Lung (tissue), 12 donors: ENCODE results near the gene PHF24. TPM values are rescaled to one million over a fixed set of nuclear protein-coding genes. Genes with fewer than 3 reads are reported as not detected.

Experiments
- ATAC-seq: fragments of 200-7000 bp; cut with Tn5 transposase; one replicate; pipeline ENCODE4 v1.9.1; 2020; ENCODE audit warnings: moderate number of reproducible peaks; ENCODE audit not compliant: insufficient read depth, low FRiP score
- DNase-seq, 3 donors: peaks; one replicate each; pipeline ENCODE4 v3.0.0-alpha.2; 2013 to 2017
- H3K27ac ChIP-seq, 2 donors: one replicate each; pipeline ENCODE4 v1.5.1; 2013; ENCODE audit warnings: mild to moderate bottlenecking in 2 of 2, moderate library complexity in 2 of 2, control low read depth in 1 of 2, inconsistent platforms in 1 of 2, low read depth in 1 of 2, low read length in 1 of 2
- H3K27me3 ChIP-seq, 3 donors: one replicate each; pipeline ENCODE4 v1.5.1; 2013; ENCODE audit warnings: low read length in 2 of 3; ENCODE audit not compliant: control insufficient read depth in 3 of 3, insufficient read depth in 3 of 3
- H3K36me3 ChIP-seq, 4 donors: one replicate each; pipeline ENCODE4 v1.5.1; 2013; ENCODE audit warnings: low read length in 4 of 4, mild to moderate bottlenecking in 1 of 4, moderate library complexity in 1 of 4; ENCODE audit not compliant: control insufficient read depth in 4 of 4, insufficient read depth in 4 of 4
- H3K4me1 ChIP-seq, 5 donors: one replicate each; pipeline ENCODE4 v1.5.1; 2013; ENCODE audit warnings: low read length in 5 of 5, mild to moderate bottlenecking in 2 of 5, moderate library complexity in 1 of 5; ENCODE audit not compliant: control insufficient read depth in 5 of 5, insufficient read depth in 5 of 5
- H3K4me3 ChIP-seq: one replicate; pipeline ENCODE4 v1.5.1; 2013; ENCODE audit warnings: mild to moderate bottlenecking, control low read depth, moderate library complexity
- H3K9ac ChIP-seq, 2 donors: one replicate each; pipeline ENCODE4 v1.5.1; 2013; ENCODE audit warnings: low read length in 2 of 2, control low read depth in 1 of 2; ENCODE audit not compliant: insufficient read depth in 1 of 2
- H3K9me3 ChIP-seq, 4 donors: one replicate each; pipeline ENCODE4 v1.5.1; 2013; ENCODE audit warnings: low read length in 3 of 4, mild to moderate bottlenecking in 1 of 4, moderate library complexity in 1 of 4; ENCODE audit not compliant: control insufficient read depth in 4 of 4, insufficient read depth in 3 of 4
- CTCF ChIP-seq: IDR thresholded peaks from 2 replicates; pipeline ENCODE4 v1.5.1; 2012; ENCODE audit warnings: mild to moderate bottlenecking; ENCODE audit errors: control extremely low read depth, extremely low read depth
- WGBS, 2 donors: extraction: QIAGEN DNeasy Blood & Tissue Kit; methylation state at CpG; one replicate each; pipeline ENCODE4 v1.1.7; 2013; 5-methylcytosine and 5-hydroxymethylcytosine counted together
- polyA plus RNA-seq, 2 donors: library from polyadenylated mRNA; stranded (reverse); fragments of 200-250 nt; gene quantifications; one replicate each; pipeline ENCODE4 v1.2.1, GENCODE V29; 2013
- total RNA-seq, 2 donors: library from RNA; depleted of rRNA in 1 of 2; stranded (reverse); fragments of >200 nt in 1 of 2; gene quantifications; one replicate each; pipeline ENCODE4 v1.2.1, GENCODE V29; 2014 to 2021
- donor health status: control.
- donor health status: control.
- donor health status: Bipolar disorder and iron deficiency.
- donor health status: healthy.
- donor health status: DM: yes; HTN: yes; CAD: no.

PHF24 gene
- total and polyA plus RNA-seq, 4 donors: 0.10 to 1.0 (median 0.31) TPM

- Histone ChIP-seq H3K9me3 (no peaks in the 10 kb centered on the region), H3K36me3 (no peaks in the 10 kb centered on the region), H3K4me1 (no peaks in the 10 kb centered on the region), H3K4me3 (no peak overlapping the region), H3K9ac (no peak overlapping the region), H3K27me3 (peaks cover 6 to 54% (median 35%) of the 10 kb centered on the region in 3 donors), H3K27ac (no peak overlapping the region)
- ATAC-seq: no peak
- TF ChIP-seq CTCF: no peak
- WGBS, 2 donors: 69 to 78% methylated on average over 3 of the region's 3 CpGs
- DNase-seq: no peak
Measured at GRCh38 chr9:34964458-34964857, 6.4 kb downstream of the PHF24 start.

- Histone ChIP-seq H3K36me3 (no peaks in the 10 kb centered on the region), H3K9me3 (no peaks in the 10 kb centered on the region), H3K9ac (no peak overlapping the region), H3K4me1 (no peaks in the 10 kb centered on the region), H3K4me3 (no peak overlapping the region), H3K27me3 (peaks cover 0 to 14% (median 4%) of the 10 kb centered on the region in 3 donors), H3K27ac (no peak overlapping the region)
- DNase-seq: no peak
- no peak for ATAC-seq
- 92 to 94% methylated on average over 21 of the region's 21 CpGs for WGBS, 2 donors
- no peak for TF ChIP-seq CTCF
Measured at GRCh38 chr9:34971146-34971811, 13.2 kb downstream of the PHF24 start.

DNA sequence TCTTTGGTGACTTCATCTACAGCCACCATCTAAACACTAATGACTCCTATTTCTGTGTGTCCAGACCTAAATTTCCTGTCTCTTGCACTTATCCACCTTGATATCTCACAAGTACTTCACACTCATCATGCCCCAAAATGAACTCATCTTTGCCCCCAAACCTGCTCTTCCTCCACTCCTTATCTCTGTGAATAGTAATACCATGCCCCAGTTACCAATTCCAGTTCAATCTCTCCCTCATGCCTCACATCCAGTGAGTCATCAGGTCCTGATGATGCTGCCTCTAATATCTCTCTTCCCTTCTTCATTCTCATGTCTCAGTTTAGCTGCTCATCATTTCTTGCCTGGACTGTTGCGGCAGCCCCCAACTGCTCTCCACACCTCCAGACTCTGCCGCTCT is 16.6 kb downstream of the PHF24 start:
- H3K27ac ChIP-seq: no peak overlapping the region
- TF ChIP-seq CTCF: no peak
- H3K36me3 ChIP-seq: no peaks in the 10 kb centered on the region
- H3K27me3 ChIP-seq: peaks cover 0 to 15% (median 0%) of the 10 kb centered on the region in 3 donors
- no peaks in the 10 kb centered on the region for H3K4me1 ChIP-seq
- DNase-seq (no peak), ATAC-seq (no peak)
- no peaks in the 10 kb centered on the region for H3K9me3 ChIP-seq
- no peak overlapping the region for H3K4me3 ChIP-seq
- H3K9ac ChIP-seq: no peak overlapping the region
- 95 to 100% methylated on average over 2 of the region's 2 CpGs for WGBS, 2 donors

GRCh38 chr9:34976441-34976840 is 18.4 kb downstream of the PHF24 start:
- no peaks in the 10 kb centered on the region for H3K9me3 ChIP-seq
- H3K4me1 ChIP-seq: no peaks in the 10 kb centered on the region
- ATAC-seq (no peak), DNase-seq (no peak)
- WGBS, 2 donors: 86 to 93% methylated on average over 11 of the region's 11 CpGs
- no peak overlapping the region for H3K4me3 ChIP-seq
- no peak overlapping the region for H3K9ac ChIP-seq
- H3K36me3 ChIP-seq: no peaks in the 10 kb centered on the region
- TF ChIP-seq CTCF: no peak
- no peak overlapping the region for H3K27ac ChIP-seq
- peaks cover 0 to 8% (median 0%) of the 10 kb centered on the region in 3 donors for H3K27me3 ChIP-seq
